SH-SY5Y (cell line): ENCODE measurements around the gene WIPF2.

Source experiments
- GATA2 ChIP-seq: IDR thresholded peaks from 2 replicates; pipeline ENCODE4 v1.6.1; 2011; ENCODE audit warnings: mild to moderate bottlenecking, low read depth, low read length
- GATA3 ChIP-seq: IDR thresholded peaks from 2 replicates; pipeline ENCODE4 v1.6.1; 2011; ENCODE audit warnings: low read depth, mild to moderate bottlenecking, low read length, moderate library complexity

- TF ChIP-seq GATA2 = no peak
- TF ChIP-seq GATA3 = no peak
These were observed 112.9 kb downstream of the WIPF2 start for GRCh38 chr17:40331743-40332641.
